Esophagus muscularis mucosa (tissue), 4 donors: Measurements from ENCODE around the gene PITPNM3. TPM values are rescaled to one million over a fixed set of nuclear protein-coding genes. Genes with fewer than 3 reads are reported as not detected.

Experiments
- DNase-seq: peaks from one replicate; pipeline ENCODE4 v3.0.0-alpha.2; 2017; ENCODE audit errors: extremely low spot score
- H3K27ac ChIP-seq, 4 donors: fragments of 200-600 bp; sonication (generic); replicated peaks in 1 of 4; 1 replicate in 3 of 4; 2 replicates in 1 of 4; pipeline ENCODE4 v1.5.1; 2016 to 2019; ENCODE audit warnings: mild to moderate bottlenecking in 1 of 4
- H3K27me3 ChIP-seq, 4 donors: fragments of 200-600 bp; sonication (generic); one replicate each; pipeline versions ENCODE4 v1.5.1 to v1.6.0; 2016 to 2019
- H3K36me3 ChIP-seq, 4 donors: fragments of 200-600 bp; sonication (generic); one replicate each; pipeline ENCODE4 v1.5.1; 2016 to 2019
- H3K4me1 ChIP-seq, 4 donors: fragments of 200-600 bp; sonication (generic); one replicate each; pipeline ENCODE4 v1.5.1; 2016 to 2019
- H3K4me3 ChIP-seq, 4 donors: fragments of 200-600 bp; sonication (generic); 1 replicate in 2 of 4; 2 replicates in 2 of 4; pipeline ENCODE4 v1.5.1; 2016 to 2019; ENCODE audit warnings: mild to moderate bottlenecking in 4 of 4, moderate library complexity in 1 of 4
- H3K9me3 ChIP-seq, 4 donors: fragments of 200-600 bp; sonication (generic); 1 replicate in 3 of 4; 2 replicates in 1 of 4; pipeline ENCODE4 v1.5.1; 2016 to 2019
- CTCF ChIP-seq, 3 experiments: fragments of 200-600 bp in 2 of 3; fragments of 450-650 bp in 1 of 3; sonication (generic) in 2 of 3; IDR thresholded peaks; one replicate each; pipeline ENCODE4 v1.5.1; 2017 to 2019; ENCODE audit warnings: antibody characterized with exemption in 3 of 3, mild to moderate bottlenecking in 2 of 3, moderate library complexity in 1 of 3
- EP300 ChIP-seq: sonication (generic); formaldehyde crosslinking; IDR thresholded peaks from one replicate; pipeline ENCODE4 v1.6.1; 2017; ENCODE audit warnings: antibody characterized with exemption
- POLR2A ChIP-seq: fragments of 450-650 bp; IDR thresholded peaks from one replicate; pipeline ENCODE4 v1.6.1; 2017; ENCODE audit warnings: antibody characterized with exemption, moderate library complexity, mild to moderate bottlenecking, low read depth
- POLR2AphosphoS5 ChIP-seq, 2 donors: sonication (generic); formaldehyde crosslinking; IDR thresholded peaks; one replicate each; pipeline ENCODE4 v1.6.1; 2017; ENCODE audit warnings: antibody characterized with exemption in 2 of 2
- WGBS: methylation state at CpG from one replicate; pipeline ENCODE4 v1.1.5; 2018; 5-methylcytosine and 5-hydroxymethylcytosine counted together
- intact Hi-C: fragments of 100-400 bp; cut with DNase I; formaldehyde crosslinking; loops from one replicate; pipeline ENCODE4 v1.15.1; 2023
- total RNA-seq, 4 donors: library from RNA; depleted of rRNA; stranded (reverse); fragments of >200 nt; gene quantifications; one replicate each; pipeline versions ENCODE4 v1.1.0 to v1.2.1, GENCODE V29; 2016

PITPNM3 gene
- total RNA-seq, 4 donors from 2014 or later, result 46.5 to 93.2 (median 68.9) TPM

- TF ChIP-seq POLR2AphosphoS5 (IDR thresholded peaks at IDR 0.05), result no peak
- TF ChIP-seq POLR2A, result no peak
- no peak for TF ChIP-seq EP300
- no peak for TF ChIP-seq CTCF (IDR thresholded peaks at IDR 0.05)
- no peaks in the 10 kb centered on the region for H3K9me3 ChIP-seq
- 100% methylated on average over 3 of the region's 8 CpGs for WGBS
Observed at GRCh38 chr17:6572972-6573370, 16.6 kb upstream of the PITPNM3 start.

GRCh38 chr17:6571452-6571781 is 15.1 kb upstream of the PITPNM3 start:
- TF ChIP-seq POLR2A (no peak), EP300 (no peak), POLR2AphosphoS5 (IDR thresholded peaks at IDR 0.05) (no peak), CTCF (IDR thresholded peaks at IDR 0.05) (no peak)
- Histone ChIP-seq H3K36me3 (peaks cover 0 to 13% (median 0%) of the 10 kb centered on the region in 4 donors), H3K27me3 (no peaks in the 10 kb centered on the region), H3K4me3 (no peak overlapping the region), H3K9me3 (no peaks in the 10 kb centered on the region), H3K4me1 (peaks cover 8 to 38% (median 32%) of the 10 kb centered on the region in 4 donors), H3K27ac (peak overlapping the region; percentile 34 to 54 (median 45))
- intact Hi-C loops, result no loop called here
- WGBS, result 36% methylated on average over 7 of the region's 7 CpGs
- no peak for DNase-seq

More at GRCh38 chr17:6572972-6573370, 16.6 kb upstream of the PITPNM3 start:
- no peaks in the 10 kb centered on the region for H3K27me3 ChIP-seq
- no peak for DNase-seq
- peaks cover 12 to 27% (median 15%) of the 10 kb centered on the region in 4 donors for H3K36me3 ChIP-seq
- no peak overlapping the region for H3K4me3 ChIP-seq
- no peak overlapping the region for H3K27ac ChIP-seq
- H3K4me1 ChIP-seq, result peaks cover 8 to 30% (median 25%) of the 10 kb centered on the region in 4 donors
- intact Hi-C loops, result no loop called here

GRCh38 chr17:6570731-6571451 is 14.5 kb upstream of the PITPNM3 start:
- peak overlapping the region; percentile 34 to 54 (median 45) for H3K27ac ChIP-seq
- 56% methylated on average over 11 of the region's 18 CpGs for WGBS
- intact Hi-C loops, result no loop called here

GRCh38 chr17:6569370-6570285 is 13.3 kb upstream of the PITPNM3 start:
- Histone ChIP-seq H3K9me3 (no peaks in the 10 kb centered on the region), H3K4me3 (no peak overlapping the region), H3K4me1 (peaks cover 0 to 24% (median 22%) of the 10 kb centered on the region in 4 donors), H3K27ac (no peak overlapping the region), H3K27me3 (no peaks in the 10 kb centered on the region), H3K36me3 (peaks cover 0 to 9% (median 0%) of the 10 kb centered on the region in 4 donors)
- intact Hi-C loops, result no loop called here
- 74% methylated on average over 6 of the region's 10 CpGs for WGBS
- DNase-seq, result no peak
- no peak for TF ChIP-seq EP300
- no peak for TF ChIP-seq POLR2A
- no peak for TF ChIP-seq POLR2AphosphoS5 (IDR thresholded peaks at IDR 0.05)
- no peak for TF ChIP-seq CTCF (IDR thresholded peaks at IDR 0.05)

More at GRCh38 chr17:6570731-6571451, 14.5 kb upstream of the PITPNM3 start:
- TF ChIP-seq POLR2AphosphoS5 (IDR thresholded peaks at IDR 0.05) (peak; percentile 12 to 37), CTCF (IDR thresholded peaks at IDR 0.05) (no peak)
- Histone ChIP-seq H3K27me3 (no peaks in the 10 kb centered on the region), H3K4me1 (peaks cover 8 to 37% (median 31%) of the 10 kb centered on the region in 4 donors), H3K4me3 (no peak overlapping the region), H3K36me3 (peaks cover 0 to 9% (median 0%) of the 10 kb centered on the region in 4 donors), H3K9me3 (no peaks in the 10 kb centered on the region)
- no peak for DNase-seq
